ENCODE data around the gene PRXL2A.

PRXL2A gene

GRCh38 chr10:80443531-80443974 lies 35.2 kb downstream of the PRXL2A start:
- Histone ChIP-seq H3K27me3 (ENCODE audit: control insufficient read depth, insufficient read depth, low read length) (no peaks in the 10 kb centered on the region), H3K9me3 (ENCODE audit: control insufficient read depth, insufficient read depth, low read length) (no peaks in the 10 kb centered on the region), H3K4me1 (ENCODE audit: control insufficient read depth, insufficient read depth, low read length) (no peaks in the 10 kb centered on the region), H3K4me3 (ENCODE audit: low read length) (no peak overlapping the region), H3K27ac (ENCODE audit: low read length) (no peak overlapping the region), H3K36me3 (ENCODE audit: control insufficient read depth, insufficient read depth, low read length) (no peaks in the 10 kb centered on the region)
- DNase-seq (ENCODE audit: low read depth, low spot score), result no peak
- no CpG with 5 or more reads among the region's 6 CpGs for WGBS (ENCODE audit: insufficient coverage, insufficient read length)

GRCh38 chr10:80444124-80444523 lies 35.8 kb downstream of the PRXL2A start:
- no peaks in the 10 kb centered on the region for H3K4me1 ChIP-seq (ENCODE audit: control insufficient read depth, insufficient read depth, low read length)
- no peak for DNase-seq (ENCODE audit: low read depth, low spot score)
- WGBS (ENCODE audit: insufficient coverage, insufficient read length), result no CpG with 5 or more reads among the region's 2 CpGs
- H3K4me3 ChIP-seq (ENCODE audit: low read length), result no peak overlapping the region
- H3K27ac ChIP-seq (ENCODE audit: low read length), result no peak overlapping the region
- no peaks in the 10 kb centered on the region for H3K9me3 ChIP-seq (ENCODE audit: control insufficient read depth, insufficient read depth, low read length)
- H3K36me3 ChIP-seq (ENCODE audit: control insufficient read depth, insufficient read depth, low read length), result no peaks in the 10 kb centered on the region
- no peaks in the 10 kb centered on the region for H3K27me3 ChIP-seq (ENCODE audit: control insufficient read depth, insufficient read depth, low read length)

- WGBS (ENCODE audit: insufficient coverage, insufficient read length), result no CpG with 5 or more reads among the region's 11 CpGs
- no peak overlapping the region for H3K27ac ChIP-seq (ENCODE audit: low read length)
Observed at GRCh38 chr10:80444646-80445319, 36.4 kb downstream of the PRXL2A start.

GRCh38 chr10:80447436-80448190 lies 39.3 kb downstream of the PRXL2A start:
- Histone ChIP-seq H3K27me3 (ENCODE audit: control insufficient read depth, insufficient read depth, low read length) (no peaks in the 10 kb centered on the region), H3K9me3 (ENCODE audit: control insufficient read depth, insufficient read depth, low read length) (no peaks in the 10 kb centered on the region), H3K4me1 (ENCODE audit: control insufficient read depth, insufficient read depth, low read length) (no peaks in the 10 kb centered on the region), H3K27ac (ENCODE audit: low read length) (no peak overlapping the region), H3K4me3 (ENCODE audit: low read length) (no peak overlapping the region), H3K36me3 (ENCODE audit: control insufficient read depth, insufficient read depth, low read length) (no peaks in the 10 kb centered on the region)
- WGBS (ENCODE audit: insufficient coverage, insufficient read length), result 100% methylated on average over 1 of the region's 7 CpGs
- no peak for DNase-seq (ENCODE audit: low read depth, low spot score)

More at GRCh38 chr10:80444646-80445319, 36.4 kb downstream of the PRXL2A start:
- H3K9me3 ChIP-seq (ENCODE audit: control insufficient read depth, insufficient read depth, low read length), result no peaks in the 10 kb centered on the region
- H3K4me3 ChIP-seq (ENCODE audit: low read length), result no peak overlapping the region
- H3K27me3 ChIP-seq (ENCODE audit: control insufficient read depth, insufficient read depth, low read length), result no peaks in the 10 kb centered on the region
- no peak for DNase-seq (ENCODE audit: low read depth, low spot score)
- no peaks in the 10 kb centered on the region for H3K4me1 ChIP-seq (ENCODE audit: control insufficient read depth, insufficient read depth, low read length)
- H3K36me3 ChIP-seq (ENCODE audit: control insufficient read depth, insufficient read depth, low read length), result no peaks in the 10 kb centered on the region

GRCh38 chr10:80448209-80448942 lies 40.0 kb downstream of the PRXL2A start:
- H3K4me1 ChIP-seq (ENCODE audit: control insufficient read depth, insufficient read depth, low read length), result no peaks in the 10 kb centered on the region
- WGBS (ENCODE audit: insufficient coverage, insufficient read length), result no CpG with 5 or more reads among the region's 4 CpGs

GRCh38 chr10:80449520-80449919 lies 41.2 kb downstream of the PRXL2A start:
- H3K4me1 ChIP-seq (ENCODE audit: control insufficient read depth, insufficient read depth, low read length), result no peaks in the 10 kb centered on the region
- H3K27ac ChIP-seq (ENCODE audit: low read length), result no peak overlapping the region
- no peaks in the 10 kb centered on the region for H3K36me3 ChIP-seq (ENCODE audit: control insufficient read depth, insufficient read depth, low read length)
- no peaks in the 10 kb centered on the region for H3K9me3 ChIP-seq (ENCODE audit: control insufficient read depth, insufficient read depth, low read length)
- no peak for DNase-seq (ENCODE audit: low read depth, low spot score)
- H3K27me3 ChIP-seq (ENCODE audit: control insufficient read depth, insufficient read depth, low read length), result no peaks in the 10 kb centered on the region
- no peak overlapping the region for H3K4me3 ChIP-seq (ENCODE audit: low read length)
- no CpG with 5 or more reads among the region's 2 CpGs for WGBS (ENCODE audit: insufficient coverage, insufficient read length)

More at GRCh38 chr10:80448209-80448942, 40.0 kb downstream of the PRXL2A start:
- Histone ChIP-seq H3K27ac (ENCODE audit: low read length) (no peak overlapping the region), H3K4me3 (ENCODE audit: low read length) (no peak overlapping the region), H3K36me3 (ENCODE audit: control insufficient read depth, insufficient read depth, low read length) (no peaks in the 10 kb centered on the region), H3K27me3 (ENCODE audit: control insufficient read depth, insufficient read depth, low read length) (no peaks in the 10 kb centered on the region), H3K9me3 (ENCODE audit: control insufficient read depth, insufficient read depth, low read length) (no peaks in the 10 kb centered on the region)
- DNase-seq (ENCODE audit: low read depth, low spot score), result no peak

- H3K4me3 ChIP-seq (ENCODE audit: low read length), result no peak overlapping the region
Observed at GRCh38 chr10:80451132-80451531, 42.8 kb downstream of the PRXL2A start.

GRCh38 chr10:80452069-80452468 lies 43.7 kb downstream of the PRXL2A start:
- Histone ChIP-seq H3K36me3 (ENCODE audit: control insufficient read depth, insufficient read depth, low read length) (no peaks in the 10 kb centered on the region; the same call in 1 of the 2 replicates), H3K9me3 (ENCODE audit: control insufficient read depth, insufficient read depth, low read length) (no peaks in the 10 kb centered on the region), H3K4me3 (ENCODE audit: low read length) (no peak overlapping the region), H3K27me3 (ENCODE audit: control insufficient read depth, insufficient read depth, low read length) (no peaks in the 10 kb centered on the region), H3K4me1 (ENCODE audit: control insufficient read depth, insufficient read depth, low read length) (peaks cover 6% of the 10 kb centered on the region; the same call in 1 of the 2 replicates), H3K27ac (ENCODE audit: low read length) (no peak overlapping the region)
- DNase-seq (ENCODE audit: low read depth, low spot score), result no peak

More at GRCh38 chr10:80451132-80451531, 42.8 kb downstream of the PRXL2A start:
- Histone ChIP-seq H3K27ac (ENCODE audit: low read length) (no peak overlapping the region), H3K9me3 (ENCODE audit: control insufficient read depth, insufficient read depth, low read length) (no peaks in the 10 kb centered on the region), H3K4me1 (ENCODE audit: control insufficient read depth, insufficient read depth, low read length) (peaks cover 4% of the 10 kb centered on the region; the same call in 1 of the 2 replicates), H3K36me3 (ENCODE audit: control insufficient read depth, insufficient read depth, low read length) (no peaks in the 10 kb centered on the region; the same call in 1 of the 2 replicates), H3K27me3 (ENCODE audit: control insufficient read depth, insufficient read depth, low read length) (no peaks in the 10 kb centered on the region)
- no peak for DNase-seq (ENCODE audit: low read depth, low spot score)
- WGBS (ENCODE audit: insufficient coverage, insufficient read length), result no CpG with 5 or more reads among the region's 1 CpG

- DNase-seq (ENCODE audit: low read depth, low spot score), result no peak
Observed at GRCh38 chr10:80452640-80453039, 44.3 kb downstream of the PRXL2A start.

More at GRCh38 chr10:80452640-80453039, 44.3 kb downstream of the PRXL2A start:
- Histone ChIP-seq H3K9me3 (ENCODE audit: control insufficient read depth, insufficient read depth, low read length) (no peaks in the 10 kb centered on the region), H3K27me3 (ENCODE audit: control insufficient read depth, insufficient read depth, low read length) (no peaks in the 10 kb centered on the region), H3K36me3 (ENCODE audit: control insufficient read depth, insufficient read depth, low read length) (no peaks in the 10 kb centered on the region; the same call in 1 of the 2 replicates), H3K27ac (ENCODE audit: low read length) (no peak overlapping the region), H3K4me1 (ENCODE audit: control insufficient read depth, insufficient read depth, low read length) (peaks cover 6% of the 10 kb centered on the region; the same call in 1 of the 2 replicates), H3K4me3 (ENCODE audit: low read length) (no peak overlapping the region)
- no CpG with 5 or more reads among the region's 4 CpGs for WGBS (ENCODE audit: insufficient coverage, insufficient read length)
